ENCODE data around the gene SS18. TPM values are rescaled to one million over a fixed set of nuclear protein-coding genes. Genes with fewer than 3 reads are reported as not detected.

Gene SS18
- total RNA-seq, 1 donor from 2014 or later, result 31.0 TPM

GRCh38 chr18:25982961-25983360, 107.5 kb downstream of the SS18 start:
- Histone ChIP-seq H3K27ac (replicated peaks) (no peak overlapping the region), H3K9me3 (replicated peaks) (no peaks in the 10 kb centered on the region), H3K36me3 (no peaks in the 10 kb centered on the region), H3K27me3 (ENCODE audit: low read depth) (no peaks in the 10 kb centered on the region), H3K4me3 (no peak overlapping the region), H3K4me1 (no peaks in the 10 kb centered on the region)
- no peak for DNase-seq
- intact Hi-C loops (cut with micrococcal nuclease), result no loop called here
- TF ChIP-seq CTCF (IDR thresholded peaks at IDR 0.05; ENCODE audit: borderline replicate concordance), result no peak

- H3K4me3 ChIP-seq, result no peak overlapping the region
- no peaks in the 10 kb centered on the region for H3K4me1 ChIP-seq
- no peak overlapping the region for H3K27ac ChIP-seq (replicated peaks)
- H3K9me3 ChIP-seq (replicated peaks), result no peaks in the 10 kb centered on the region
- intact Hi-C loops (cut with micrococcal nuclease), result no loop called here
- no peaks in the 10 kb centered on the region for H3K27me3 ChIP-seq (ENCODE audit: low read depth)
- no peak for DNase-seq
- TF ChIP-seq CTCF (IDR thresholded peaks at IDR 0.05; ENCODE audit: borderline replicate concordance), result no peak
- H3K36me3 ChIP-seq, result no peaks in the 10 kb centered on the region
Observed at GRCh38 chr18:25982153-25982552, 108.3 kb downstream of the SS18 start.

- no peak for DNase-seq
- Histone ChIP-seq H3K36me3 (no peaks in the 10 kb centered on the region), H3K27ac (replicated peaks) (no peak overlapping the region), H3K4me3 (no peak overlapping the region), H3K9me3 (replicated peaks) (no peaks in the 10 kb centered on the region), H3K27me3 (ENCODE audit: low read depth) (no peaks in the 10 kb centered on the region), H3K4me1 (no peaks in the 10 kb centered on the region)
- TF ChIP-seq CTCF (IDR thresholded peaks at IDR 0.05; ENCODE audit: borderline replicate concordance), result no peak
- intact Hi-C loops (cut with micrococcal nuclease), result no loop called here
Observed at GRCh38 chr18:25979369-25980040, 110.9 kb downstream of the SS18 start.

GRCh38 chr18:25976554-25976953, 113.9 kb downstream of the SS18 start:
- H3K9me3 ChIP-seq (replicated peaks), result peaks cover 2% of the 10 kb centered on the region
- intact Hi-C loops (cut with micrococcal nuclease), result no loop called here
- no peaks in the 10 kb centered on the region for H3K27me3 ChIP-seq (ENCODE audit: low read depth)
- H3K36me3 ChIP-seq, result no peaks in the 10 kb centered on the region
- no peak for DNase-seq
- no peaks in the 10 kb centered on the region for H3K4me1 ChIP-seq
- no peak overlapping the region for H3K4me3 ChIP-seq
- TF ChIP-seq CTCF (IDR thresholded peaks at IDR 0.05; ENCODE audit: borderline replicate concordance), result no peak
- no peak overlapping the region for H3K27ac ChIP-seq (replicated peaks)

GRCh38 chr18:25974630-25975077, 115.8 kb downstream of the SS18 start:
- no peak for TF ChIP-seq CTCF (IDR thresholded peaks at IDR 0.05; ENCODE audit: borderline replicate concordance)
- no peak for DNase-seq
- no peaks in the 10 kb centered on the region for H3K4me1 ChIP-seq
- intact Hi-C loops (cut with micrococcal nuclease), result no loop called here
- no peak overlapping the region for H3K4me3 ChIP-seq
- no peak overlapping the region for H3K27ac ChIP-seq (replicated peaks)
- H3K27me3 ChIP-seq (ENCODE audit: low read depth), result no peaks in the 10 kb centered on the region
- peaks cover 5% of the 10 kb centered on the region for H3K9me3 ChIP-seq (replicated peaks)
- H3K36me3 ChIP-seq, result no peaks in the 10 kb centered on the region

Other genes with a start within 250 kb of the SS18 start
- gene PSMA8, start 43.3 kb upstream of the SS18 start, total RNA-seq, result not detected
- 1.1 TPM for gene TAF4B, start 135.8 kb upstream of the SS18 start, total RNA-seq